ENCODE data around the gene PIAS1.

Gene PIAS1

DNA sequence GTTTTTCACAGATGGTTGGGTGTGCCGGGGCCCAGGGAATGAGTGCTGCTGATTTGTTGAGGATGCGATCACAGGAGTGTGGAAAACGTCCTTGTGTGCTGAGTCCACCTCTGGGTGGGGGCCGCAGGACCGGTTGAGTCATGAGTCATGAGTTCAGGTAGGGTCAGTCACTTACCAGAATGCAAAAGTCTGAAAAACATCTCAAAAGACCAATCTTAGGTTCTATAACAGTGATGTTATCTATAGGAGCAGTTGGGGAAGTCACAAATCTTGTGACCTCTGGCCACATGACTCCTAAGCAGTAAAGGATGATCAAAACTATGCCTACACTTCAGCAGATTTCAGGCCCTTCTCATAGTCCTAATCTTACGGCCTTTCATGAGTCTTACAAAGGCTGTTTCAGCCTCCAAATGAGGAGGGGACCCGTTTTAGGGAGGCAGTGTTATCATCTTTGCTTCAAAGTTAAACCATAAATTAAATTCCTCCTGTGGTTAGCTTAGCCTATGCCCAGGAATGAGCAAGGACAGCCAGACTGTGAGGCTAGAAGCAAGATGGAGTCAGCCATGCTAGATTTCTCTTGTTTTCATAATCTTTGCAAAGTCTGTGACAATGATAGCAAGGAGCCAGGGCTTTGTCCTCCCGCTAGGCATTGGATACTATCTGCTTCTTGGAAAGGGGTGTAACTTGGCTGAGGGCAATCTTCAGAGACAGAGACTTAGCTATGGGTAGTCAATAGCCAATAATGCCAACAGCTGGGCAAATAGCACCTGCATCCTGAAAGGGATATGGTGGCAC, 30.6 kb upstream of the PIAS1 start:
- Histone ChIP-seq H3K9me3 (ENCODE audit: control insufficient read depth, low read depth, low read length) (no peaks in the 10 kb centered on the region), H3K9ac (ENCODE audit: low read length) (no peak overlapping the region), H3K27me3 (ENCODE audit: control insufficient read depth, insufficient read depth, low read length) (no peaks in the 10 kb centered on the region)

DNA sequence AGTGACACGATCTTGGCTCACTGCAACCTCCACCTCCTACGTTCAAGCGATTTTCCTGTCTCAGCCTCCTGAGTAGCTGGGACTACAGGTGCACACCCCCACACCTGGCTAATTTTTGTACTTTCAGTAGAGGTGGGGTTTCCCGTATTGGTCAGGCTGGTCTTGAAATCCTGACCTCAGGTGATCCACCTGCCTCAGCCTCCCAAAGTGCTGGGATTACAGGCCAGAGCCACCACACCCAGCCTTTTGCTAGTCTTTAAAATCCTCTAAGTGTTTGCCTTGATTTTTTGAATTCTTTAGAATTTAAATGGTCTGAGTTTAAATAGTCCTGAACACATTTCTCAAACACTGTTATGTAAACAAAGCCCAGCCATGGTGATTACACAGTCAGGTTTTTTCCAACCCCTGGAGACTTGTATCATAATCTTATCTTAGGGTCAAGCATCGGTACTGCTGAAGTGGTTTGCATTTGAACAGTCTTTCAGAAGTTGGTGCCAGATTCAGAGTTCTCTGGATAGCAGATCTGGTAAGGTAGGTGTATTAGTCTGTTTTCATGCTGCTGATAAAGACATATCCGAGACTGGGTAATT, 28.2 kb upstream of the PIAS1 start:
- H3K27me3 ChIP-seq (ENCODE audit: control insufficient read depth, insufficient read depth, low read length): no peaks in the 10 kb centered on the region
- H3K4me1 ChIP-seq (ENCODE audit: control insufficient read depth, low read depth, low read length): no peaks in the 10 kb centered on the region
- no peak overlapping the region for H3K9ac ChIP-seq (ENCODE audit: low read length)
- no peak overlapping the region for H3K4me3 ChIP-seq (ENCODE audit: low read length)
- no peaks in the 10 kb centered on the region for H3K36me3 ChIP-seq (ENCODE audit: control insufficient read depth, low read depth, low read length)
- no peak overlapping the region for H3K27ac ChIP-seq (ENCODE audit: low read length)
- H3K9me3 ChIP-seq (ENCODE audit: control insufficient read depth, low read depth, low read length): no peaks in the 10 kb centered on the region

More for the DNA sequence above, 30.6 kb upstream of the PIAS1 start:
- no peaks in the 10 kb centered on the region for H3K36me3 ChIP-seq (ENCODE audit: control insufficient read depth, low read depth, low read length)
- H3K4me1 ChIP-seq (ENCODE audit: control insufficient read depth, low read depth, low read length): no peaks in the 10 kb centered on the region
- H3K27ac ChIP-seq (ENCODE audit: low read length): no peak overlapping the region
- no peak overlapping the region for H3K4me3 ChIP-seq (ENCODE audit: low read length)

DNA sequence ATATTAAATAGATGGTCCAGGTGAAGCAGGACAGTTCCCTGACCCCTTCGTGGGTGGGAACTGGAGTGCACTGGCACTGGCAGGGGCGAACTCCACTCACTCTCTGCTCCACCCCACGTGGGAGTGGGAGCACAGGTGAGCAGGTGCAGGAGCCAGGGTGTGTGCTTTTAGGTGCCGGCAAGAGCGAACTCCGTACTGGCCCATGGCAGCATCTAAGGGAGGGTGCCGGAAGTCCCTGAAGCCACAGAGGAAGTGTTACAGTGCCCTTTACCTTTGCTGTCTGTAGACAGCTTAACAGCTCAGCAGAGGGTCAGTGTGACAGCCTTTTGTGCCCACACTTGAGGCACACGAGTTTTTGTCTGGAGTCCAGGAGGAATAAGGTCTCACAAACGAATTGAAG, 26.7 kb upstream of the PIAS1 start:
- Histone ChIP-seq H3K9ac (ENCODE audit: low read length) (no peak overlapping the region), H3K27ac (ENCODE audit: low read length) (no peak overlapping the region), H3K9me3 (ENCODE audit: control insufficient read depth, low read depth, low read length) (no peaks in the 10 kb centered on the region), H3K4me1 (ENCODE audit: control insufficient read depth, low read depth, low read length) (no peaks in the 10 kb centered on the region), H3K27me3 (ENCODE audit: control insufficient read depth, insufficient read depth, low read length) (no peaks in the 10 kb centered on the region), H3K36me3 (ENCODE audit: control insufficient read depth, low read depth, low read length) (no peaks in the 10 kb centered on the region), H3K4me3 (ENCODE audit: low read length) (no peak overlapping the region)

- no peaks in the 10 kb centered on the region for H3K27me3 ChIP-seq (ENCODE audit: control insufficient read depth, insufficient read depth, low read length)
- H3K9ac ChIP-seq (ENCODE audit: low read length): no peak overlapping the region
- no peak overlapping the region for H3K27ac ChIP-seq (ENCODE audit: low read length)
- H3K4me1 ChIP-seq (ENCODE audit: control insufficient read depth, low read depth, low read length): no peaks in the 10 kb centered on the region
- no peaks in the 10 kb centered on the region for H3K9me3 ChIP-seq (ENCODE audit: control insufficient read depth, low read depth, low read length)
- H3K36me3 ChIP-seq (ENCODE audit: control insufficient read depth, low read depth, low read length): no peaks in the 10 kb centered on the region
- no peak overlapping the region for H3K4me3 ChIP-seq (ENCODE audit: low read length)
Measured at GRCh38 chr15:68028137-68028887, 25.8 kb upstream of the PIAS1 start.

- Histone ChIP-seq H3K36me3 (ENCODE audit: control insufficient read depth, low read depth, low read length) (no peaks in the 10 kb centered on the region), H3K9me3 (ENCODE audit: control insufficient read depth, low read depth, low read length) (no peaks in the 10 kb centered on the region), H3K27me3 (ENCODE audit: control insufficient read depth, insufficient read depth, low read length) (no peaks in the 10 kb centered on the region), H3K4me1 (ENCODE audit: control insufficient read depth, low read depth, low read length) (no peaks in the 10 kb centered on the region), H3K4me3 (ENCODE audit: low read length) (no peak overlapping the region), H3K9ac (ENCODE audit: low read length) (no peak overlapping the region), H3K27ac (ENCODE audit: low read length) (no peak overlapping the region)
Measured at GRCh38 chr15:68028888-68029207, 25.3 kb upstream of the PIAS1 start.

- Histone ChIP-seq H3K4me1 (ENCODE audit: control insufficient read depth, low read depth, low read length) (no peaks in the 10 kb centered on the region), H3K9ac (ENCODE audit: low read length) (no peak overlapping the region), H3K36me3 (ENCODE audit: control insufficient read depth, low read depth, low read length) (no peaks in the 10 kb centered on the region), H3K27ac (ENCODE audit: low read length) (no peak overlapping the region), H3K9me3 (ENCODE audit: control insufficient read depth, low read depth, low read length) (no peaks in the 10 kb centered on the region), H3K4me3 (ENCODE audit: low read length) (no peak overlapping the region), H3K27me3 (ENCODE audit: control insufficient read depth, insufficient read depth, low read length) (no peaks in the 10 kb centered on the region)
Measured at GRCh38 chr15:68029959-68030358, 24.2 kb upstream of the PIAS1 start.

- Histone ChIP-seq H3K9ac (ENCODE audit: low read length) (no peak overlapping the region), H3K4me3 (ENCODE audit: low read length) (no peak overlapping the region), H3K36me3 (ENCODE audit: control insufficient read depth, low read depth, low read length) (no peaks in the 10 kb centered on the region), H3K27me3 (ENCODE audit: control insufficient read depth, insufficient read depth, low read length) (no peaks in the 10 kb centered on the region), H3K4me1 (ENCODE audit: control insufficient read depth, low read depth, low read length) (no peaks in the 10 kb centered on the region), H3K9me3 (ENCODE audit: control insufficient read depth, low read depth, low read length) (no peaks in the 10 kb centered on the region), H3K27ac (ENCODE audit: low read length) (no peak overlapping the region)
Measured at GRCh38 chr15:68031404-68031803, 22.7 kb upstream of the PIAS1 start.

- H3K9ac ChIP-seq (ENCODE audit: low read length): no peak overlapping the region
- H3K4me1 ChIP-seq (ENCODE audit: control insufficient read depth, low read depth, low read length): no peaks in the 10 kb centered on the region
- H3K4me3 ChIP-seq (ENCODE audit: low read length): no peak overlapping the region
- H3K27ac ChIP-seq (ENCODE audit: low read length): no peak overlapping the region
- H3K27me3 ChIP-seq (ENCODE audit: control insufficient read depth, insufficient read depth, low read length): no peaks in the 10 kb centered on the region
- H3K9me3 ChIP-seq (ENCODE audit: control insufficient read depth, low read depth, low read length): no peaks in the 10 kb centered on the region
- no peaks in the 10 kb centered on the region for H3K36me3 ChIP-seq (ENCODE audit: control insufficient read depth, low read depth, low read length)
Measured at GRCh38 chr15:68032672-68033071, 21.4 kb upstream of the PIAS1 start.

DNA sequence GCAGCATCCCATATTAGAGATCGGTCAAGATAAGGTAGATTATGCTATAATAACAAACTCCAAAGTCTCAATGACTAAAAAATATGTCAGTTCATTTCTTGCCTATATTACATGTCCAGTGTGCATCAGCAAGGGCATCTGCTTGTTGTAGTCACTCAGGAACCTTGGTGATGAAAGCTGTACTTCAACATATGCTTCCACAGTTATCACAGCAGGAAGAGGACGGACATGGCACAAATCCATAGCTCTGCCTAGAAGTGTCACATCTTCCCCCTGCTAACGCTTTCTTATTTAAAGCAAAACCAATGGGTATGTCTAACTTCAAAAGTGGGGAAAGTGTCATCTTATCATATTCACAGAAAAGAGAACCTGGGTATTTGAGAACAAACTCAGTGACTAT, 20.0 kb upstream of the PIAS1 start:
- Histone ChIP-seq H3K36me3 (ENCODE audit: control insufficient read depth, low read depth, low read length) (no peaks in the 10 kb centered on the region), H3K9me3 (ENCODE audit: control insufficient read depth, low read depth, low read length) (no peaks in the 10 kb centered on the region), H3K4me1 (ENCODE audit: control insufficient read depth, low read depth, low read length) (no peaks in the 10 kb centered on the region), H3K9ac (ENCODE audit: low read length) (no peak overlapping the region), H3K27ac (ENCODE audit: low read length) (no peak overlapping the region), H3K27me3 (ENCODE audit: control insufficient read depth, insufficient read depth, low read length) (no peaks in the 10 kb centered on the region), H3K4me3 (ENCODE audit: low read length) (no peak overlapping the region)

- H3K4me1 ChIP-seq (ENCODE audit: control insufficient read depth, low read depth, low read length): no peaks in the 10 kb centered on the region
- no peaks in the 10 kb centered on the region for H3K9me3 ChIP-seq (ENCODE audit: control insufficient read depth, low read depth, low read length)
- no peaks in the 10 kb centered on the region for H3K36me3 ChIP-seq (ENCODE audit: control insufficient read depth, low read depth, low read length)
- H3K9ac ChIP-seq (ENCODE audit: low read length): no peak overlapping the region
- H3K27me3 ChIP-seq (ENCODE audit: control insufficient read depth, insufficient read depth, low read length): no peaks in the 10 kb centered on the region
- H3K4me3 ChIP-seq (ENCODE audit: low read length): no peak overlapping the region
- no peak overlapping the region for H3K27ac ChIP-seq (ENCODE audit: low read length)
Measured at GRCh38 chr15:68034719-68035293, 19.3 kb upstream of the PIAS1 start.

DNA sequence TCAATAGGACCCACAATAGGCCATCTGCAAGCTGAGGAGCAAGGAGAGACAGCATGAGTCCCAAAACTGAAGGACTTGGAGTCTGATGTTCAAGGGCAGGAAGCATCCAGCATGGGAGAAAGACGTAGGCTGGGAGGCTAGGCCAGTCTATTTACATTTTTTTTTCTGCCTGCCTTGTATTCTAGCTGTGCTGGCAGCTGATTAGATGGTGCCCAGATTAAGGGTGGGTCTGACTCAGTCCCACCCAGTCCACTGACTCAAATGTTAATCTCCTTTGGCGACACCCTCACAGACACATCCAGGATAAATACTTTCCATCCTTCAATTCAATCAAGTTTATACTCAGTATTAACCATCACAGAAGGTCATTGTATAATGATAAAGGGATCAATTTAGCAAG, 15.9 kb upstream of the PIAS1 start:
- H3K4me3 ChIP-seq (ENCODE audit: low read length): no peak overlapping the region
- H3K27ac ChIP-seq (ENCODE audit: low read length): no peak overlapping the region
- no peaks in the 10 kb centered on the region for H3K9me3 ChIP-seq (ENCODE audit: control insufficient read depth, low read depth, low read length)
- H3K9ac ChIP-seq (ENCODE audit: low read length): no peak overlapping the region
- no peaks in the 10 kb centered on the region for H3K4me1 ChIP-seq (ENCODE audit: control insufficient read depth, low read depth, low read length)
- no peaks in the 10 kb centered on the region for H3K36me3 ChIP-seq (ENCODE audit: control insufficient read depth, low read depth, low read length)
- no peaks in the 10 kb centered on the region for H3K27me3 ChIP-seq (ENCODE audit: control insufficient read depth, insufficient read depth, low read length)
